Mesenchymal stem cell (in vitro differentiated cells and primary cell): Measurements from ENCODE around the gene ASTN2.

Experiments
- DNase-seq: peaks from one replicate; pipeline ENCODE4 v3.0.0-alpha.2; 2013
- H2AFZ ChIP-seq: one replicate; pipeline ENCODE4 v1.6.1; 2013; ENCODE audit warnings: low read depth, mild to moderate bottlenecking, control low read depth, inconsistent platforms, low read length, moderate library complexity
- H2AK5ac ChIP-seq: 2 replicates; pipeline ENCODE4 v1.6.1; 2013; ENCODE audit warnings: low read length, moderate library complexity, mild to moderate bottlenecking, inconsistent platforms; ENCODE audit not compliant: severe bottlenecking
- H2BK120ac ChIP-seq: one replicate; pipeline ENCODE4 v1.6.1; 2013; ENCODE audit warnings: low read depth, mild to moderate bottlenecking, inconsistent platforms, low read length, moderate library complexity
- H2BK12ac ChIP-seq, 2 experiments: one replicate each; pipeline ENCODE4 v1.6.1; 2013; ENCODE audit warnings: inconsistent platforms in 2 of 2, low read length in 2 of 2, mild to moderate bottlenecking in 2 of 2, moderate library complexity in 2 of 2, control low read depth in 1 of 2
- H2BK15ac ChIP-seq: one replicate; pipeline ENCODE4 v1.6.1; 2013; ENCODE audit warnings: mild to moderate bottlenecking, low read depth, inconsistent platforms; ENCODE audit not compliant: poor library complexity, severe bottlenecking
- H2BK5ac ChIP-seq: 2 replicates; pipeline ENCODE4 v1.6.1; 2013; ENCODE audit warnings: low read depth, mild to moderate bottlenecking, low read length, control low read depth, inconsistent platforms; ENCODE audit not compliant: poor library complexity, severe bottlenecking
- H3K14ac ChIP-seq, 2 experiments: one replicate each; pipeline ENCODE4 v1.6.1; 2013; ENCODE audit warnings: inconsistent platforms in 2 of 2, low read length in 2 of 2, control low read depth in 1 of 2, mild to moderate bottlenecking in 1 of 2, moderate library complexity in 1 of 2
- H3K18ac ChIP-seq, 2 experiments: one replicate each; pipeline ENCODE4 v1.6.1; 2013; ENCODE audit warnings: inconsistent platforms in 2 of 2, low read length in 2 of 2, control low read depth in 1 of 2, low read depth in 1 of 2, mild to moderate bottlenecking in 1 of 2
- H3K23ac ChIP-seq, 2 experiments: one replicate each; pipeline ENCODE4 v1.6.1; 2013; ENCODE audit warnings: inconsistent platforms in 2 of 2, low read length in 2 of 2, mild to moderate bottlenecking in 2 of 2, moderate library complexity in 2 of 2, control low read depth in 1 of 2
- H3K27ac ChIP-seq: 2 replicates; pipeline ENCODE4 v1.5.1; 2013; ENCODE audit warnings: mild to moderate bottlenecking, moderate library complexity, low read length, control low read depth, inconsistent platforms; ENCODE audit not compliant: poor library complexity, severe bottlenecking
- H3K27me3 ChIP-seq, 2 experiments: 2 replicates each; pipeline versions ENCODE4 v1.6.1 to v1.7.0; 2013; ENCODE audit warnings: low read length in 2 of 2, mild to moderate bottlenecking in 2 of 2, moderate library complexity in 2 of 2, control low read depth in 1 of 2, inconsistent platforms in 1 of 2; ENCODE audit not compliant: control insufficient read depth in 1 of 2, insufficient read depth in 1 of 2
- H3K36me3 ChIP-seq, 2 experiments: 2 replicates each; pipeline versions ENCODE4 v1.6.1 to v1.7.0; 2013; ENCODE audit warnings: low read length in 2 of 2, control low read depth in 1 of 2, inconsistent platforms in 1 of 2, low read depth in 1 of 2, mild to moderate bottlenecking in 1 of 2; ENCODE audit not compliant: insufficient read depth in 2 of 2, control insufficient read depth in 1 of 2
- H3K4ac ChIP-seq, 2 experiments: one replicate each; pipeline ENCODE4 v1.6.1; 2013; ENCODE audit warnings: inconsistent platforms in 2 of 2, low read length in 2 of 2, mild to moderate bottlenecking in 2 of 2, moderate library complexity in 2 of 2, control low read depth in 1 of 2, low read depth in 1 of 2
- H3K4me1 ChIP-seq: 2 replicates; pipeline ENCODE4 v1.6.1; 2013; ENCODE audit warnings: low read depth, low read length, control low read depth; ENCODE audit not compliant: control insufficient read depth, insufficient read depth
- H3K4me2 ChIP-seq: 2 replicates; pipeline ENCODE4 v1.6.1; 2013; ENCODE audit warnings: low read length, mild to moderate bottlenecking, inconsistent platforms; ENCODE audit not compliant: poor library complexity, severe bottlenecking
- H3K4me3 ChIP-seq, 2 experiments: 2 replicates each; pipeline versions ENCODE4 v1.5.1 to v1.7.0; 2013; ENCODE audit warnings: low read length in 2 of 2, mild to moderate bottlenecking in 2 of 2, control low read depth in 1 of 2, low read depth in 1 of 2; ENCODE audit not compliant: insufficient read depth in 1 of 2
- H3K79me1 ChIP-seq: replicated peaks from 2 replicates; pipeline ENCODE4 v1.6.1; 2013; ENCODE audit warnings: mild to moderate bottlenecking, control low read depth, low read length, inconsistent platforms; ENCODE audit not compliant: poor library complexity, severe bottlenecking
- H3K9ac ChIP-seq: 2 replicates; pipeline ENCODE4 v1.7.0; 2013; ENCODE audit warnings: mild to moderate bottlenecking, low read length, moderate library complexity
- H3K9me3 ChIP-seq: 2 replicates; pipeline ENCODE4 v1.7.0; 2013; ENCODE audit warnings: mild to moderate bottlenecking, low read length; ENCODE audit not compliant: control insufficient read depth
- H4K8ac ChIP-seq: one replicate; pipeline ENCODE4 v1.6.1; 2013; ENCODE audit warnings: inconsistent platforms, mild to moderate bottlenecking, low read length, moderate library complexity
- H4K91ac ChIP-seq: one replicate; pipeline ENCODE4 v1.6.1; 2013; ENCODE audit warnings: mild to moderate bottlenecking, low read length, inconsistent platforms
- WGBS: methylation state at CpG from one replicate; pipeline ENCODE4 v1.1.7; 2013; ENCODE audit warnings: mixed read lengths; 5-methylcytosine and 5-hydroxymethylcytosine counted together

Gene ASTN2

DNA sequence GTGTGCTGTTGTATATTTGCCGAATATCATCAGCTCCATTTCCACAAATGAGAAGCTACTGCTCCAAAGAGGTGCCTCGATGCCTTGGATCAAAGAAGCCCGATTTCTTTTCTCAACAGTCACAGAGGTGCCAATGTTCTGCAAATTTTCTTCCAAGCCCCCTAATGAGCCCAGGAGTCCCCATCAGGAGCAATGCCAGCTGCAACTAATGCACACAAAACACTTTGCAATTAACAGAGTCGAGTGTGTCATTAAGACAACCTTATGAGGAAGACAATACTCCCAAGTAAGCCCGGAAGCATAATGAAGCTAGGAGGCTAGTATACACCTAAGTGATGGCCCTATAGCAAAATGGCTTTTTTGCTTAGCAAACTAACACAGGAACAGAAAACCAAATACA lies 480.7 kb downstream of the ASTN2 start:
- no peak overlapping the region for H3K4me3 ChIP-seq
- no peak overlapping the region for H2BK5ac ChIP-seq
- H2BK12ac ChIP-seq, result no peak overlapping the region
- no peaks in the 10 kb centered on the region for H3K36me3 ChIP-seq
- H3K79me1 ChIP-seq, result no peaks in the 10 kb centered on the region
- H2BK15ac ChIP-seq, result no peak overlapping the region
- H3K18ac ChIP-seq, result no peak overlapping the region
- H3K4ac ChIP-seq, result no peak overlapping the region
- H2AK5ac ChIP-seq, result no peak overlapping the region
- no peak for DNase-seq
- H2AFZ ChIP-seq, result no peak overlapping the region
- no peak overlapping the region for H3K27ac ChIP-seq
- H3K9ac ChIP-seq, result no peak overlapping the region
- H3K4me1 ChIP-seq, result peaks cover 2% of the 10 kb centered on the region
- H4K91ac ChIP-seq, result no peak overlapping the region
- H3K14ac ChIP-seq, result no peak overlapping the region
- WGBS, result 92% methylated on average over 5 of the region's 5 CpGs
- H3K27me3 ChIP-seq, result peaks cover 0 to 8% of the 10 kb centered on the region in 2 experiments
- no peak overlapping the region for H4K8ac ChIP-seq
- no peak overlapping the region for H3K4me2 ChIP-seq
- H3K9me3 ChIP-seq, result no peaks in the 10 kb centered on the region
- H2BK120ac ChIP-seq, result no peak overlapping the region
- H3K23ac ChIP-seq, result no peak overlapping the region

GRCh38 chr9:116933251-116933650 lies 481.6 kb downstream of the ASTN2 start:
- H4K91ac ChIP-seq, result no peak overlapping the region
- H3K4me2 ChIP-seq, result no peak overlapping the region
- no peak overlapping the region for H3K23ac ChIP-seq
- H2BK15ac ChIP-seq, result no peak overlapping the region
- no peak overlapping the region for H2AK5ac ChIP-seq
- H3K36me3 ChIP-seq, result no peaks in the 10 kb centered on the region
- no peaks in the 10 kb centered on the region for H3K79me1 ChIP-seq
- no peak overlapping the region for H3K18ac ChIP-seq
- DNase-seq, result no peak
- no peak overlapping the region for H2BK5ac ChIP-seq
- H3K27ac ChIP-seq, result no peak overlapping the region
- no peak overlapping the region for H2BK12ac ChIP-seq
- H3K4ac ChIP-seq, result no peak overlapping the region
- no peaks in the 10 kb centered on the region for H3K9me3 ChIP-seq
- H3K14ac ChIP-seq, result no peak overlapping the region
- H2BK120ac ChIP-seq, result no peak overlapping the region
- no peak overlapping the region for H2AFZ ChIP-seq
- H3K4me3 ChIP-seq, result no peak overlapping the region
- WGBS, result 68% methylated on average over 2 of the region's 2 CpGs
- H4K8ac ChIP-seq, result no peak overlapping the region
- peaks cover 0 to 13% of the 10 kb centered on the region in 2 experiments for H3K27me3 ChIP-seq
- H3K4me1 ChIP-seq, result peaks cover 5% of the 10 kb centered on the region
- no peak overlapping the region for H3K9ac ChIP-seq

GRCh38 chr9:116929621-116930020 lies 485.2 kb downstream of the ASTN2 start:
- H2AK5ac ChIP-seq, result no peak overlapping the region
- H3K79me1 ChIP-seq, result no peaks in the 10 kb centered on the region
- H2BK120ac ChIP-seq, result no peak overlapping the region
- no peak overlapping the region for H3K9ac ChIP-seq
- H2BK12ac ChIP-seq, result no peak overlapping the region
- no peak overlapping the region for H2BK15ac ChIP-seq
- H3K36me3 ChIP-seq, result no peaks in the 10 kb centered on the region
- no peaks in the 10 kb centered on the region for H3K9me3 ChIP-seq
- no peak overlapping the region for H3K27ac ChIP-seq
- no peak overlapping the region for H3K4me3 ChIP-seq
- no peak overlapping the region for H2AFZ ChIP-seq
- peaks cover 0 to 17% of the 10 kb centered on the region in 2 experiments for H3K27me3 ChIP-seq
- no peak overlapping the region for H2BK5ac ChIP-seq
- H3K4me2 ChIP-seq, result no peak overlapping the region
- no peak overlapping the region for H3K14ac ChIP-seq
- DNase-seq, result no peak
- no peak overlapping the region for H3K23ac ChIP-seq
- no peak overlapping the region for H4K91ac ChIP-seq
- H3K18ac ChIP-seq, result no peak overlapping the region
- peaks cover 7% of the 10 kb centered on the region for H3K4me1 ChIP-seq
- no peak overlapping the region for H4K8ac ChIP-seq
- WGBS, result 80% methylated on average over 3 of the region's 3 CpGs
- no peak overlapping the region for H3K4ac ChIP-seq

DNA sequence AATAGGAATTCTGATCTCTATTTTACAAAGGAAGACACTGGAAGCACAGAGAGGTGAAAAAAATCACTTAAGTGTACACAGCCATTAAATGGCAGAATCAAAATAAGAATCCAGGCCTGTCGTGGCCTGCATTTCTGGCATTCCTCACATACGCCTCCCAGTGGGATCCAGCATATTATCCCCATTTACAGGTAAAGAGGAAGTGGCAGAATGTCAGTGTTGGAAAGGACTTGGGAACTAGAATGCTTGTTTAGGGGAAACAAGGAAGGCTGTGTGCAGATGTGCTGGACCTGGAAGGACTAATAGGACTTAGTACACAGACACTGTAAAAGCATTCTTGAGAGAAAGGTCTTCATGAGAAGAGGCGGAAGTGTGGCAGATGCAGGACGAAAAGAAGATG lies 486.0 kb downstream of the ASTN2 start:
- H3K9me3 ChIP-seq, result no peaks in the 10 kb centered on the region
- WGBS, result 55% methylated on average over 4 of the region's 4 CpGs
- DNase-seq, result no peak

More for the DNA sequence above, 486.0 kb downstream of the ASTN2 start:
- H2BK15ac ChIP-seq, result no peak overlapping the region
- H3K4ac ChIP-seq, result no peak overlapping the region
- no peak overlapping the region for H2AFZ ChIP-seq
- no peak overlapping the region for H3K14ac ChIP-seq
- H4K91ac ChIP-seq, result no peak overlapping the region
- no peak overlapping the region for H2BK120ac ChIP-seq
- no peak overlapping the region for H4K8ac ChIP-seq
- no peaks in the 10 kb centered on the region for H3K36me3 ChIP-seq
- no peak overlapping the region for H3K18ac ChIP-seq
- H2BK5ac ChIP-seq, result no peak overlapping the region
- no peak overlapping the region for H3K9ac ChIP-seq
- H3K4me3 ChIP-seq, result no peak overlapping the region
- H2BK12ac ChIP-seq, result no peak overlapping the region
- H3K4me2 ChIP-seq, result peak overlapping the region; percentile 23
- peak overlapping the region; percentile 55 for H3K27ac ChIP-seq
- no peak overlapping the region for H2AK5ac ChIP-seq
- no peak overlapping the region for H3K23ac ChIP-seq
- no peaks in the 10 kb centered on the region for H3K79me1 ChIP-seq
- peaks cover 0 to 17% of the 10 kb centered on the region in 2 experiments for H3K27me3 ChIP-seq
- H3K4me1 ChIP-seq, result peaks cover 7% of the 10 kb centered on the region
